GM19463 (cell line): ENCODE measurements around the gene SOX11.

ENCODE experiments used
- ATAC-seq: cut with Tn5 transposase; IDR thresholded peaks from one replicate; pipeline ENCODE4 v1.9.1; 2021; ENCODE audit warnings: mild to moderate bottlenecking, moderate library complexity; ENCODE audit not compliant: unreplicated experiment

The SOX11 gene

GRCh38 chr2:5722236-5722635 is 30.1 kb downstream of the SOX11 start:
- no peak for ATAC-seq

- no peak for ATAC-seq
Observed at GRCh38 chr2:5723791-5724735, 31.9 kb downstream of the SOX11 start.

- ATAC-seq = no peak
Observed at GRCh38 chr2:5725072-5725471, 32.9 kb downstream of the SOX11 start.

- no peak for ATAC-seq
Observed at GRCh38 chr2:5725794-5726463, 33.7 kb downstream of the SOX11 start.

- no peak for ATAC-seq
Observed at GRCh38 chr2:5727235-5727634, 35.1 kb downstream of the SOX11 start.

GRCh38 chr2:5729416-5729815 is 37.2 kb downstream of the SOX11 start:
- ATAC-seq = no peak

GRCh38 chr2:5730386-5730785 is 38.2 kb downstream of the SOX11 start:
- ATAC-seq = no peak

- no peak for ATAC-seq
Observed at GRCh38 chr2:5734859-5735520, 42.8 kb downstream of the SOX11 start.

GRCh38 chr2:5735521-5735861 is 43.3 kb downstream of the SOX11 start:
- no peak for ATAC-seq

GRCh38 chr2:5736050-5736449 is 43.9 kb downstream of the SOX11 start:
- ATAC-seq = no peak

- ATAC-seq = no peak
Observed at GRCh38 chr2:5736886-5737285, 44.7 kb downstream of the SOX11 start.

GRCh38 chr2:5740053-5740452 is 47.9 kb downstream of the SOX11 start:
- ATAC-seq = no peak

GRCh38 chr2:5740817-5741216 is 48.6 kb downstream of the SOX11 start:
- ATAC-seq = no peak

- no peak for ATAC-seq
Observed at GRCh38 chr2:5741242-5741641, 49.1 kb downstream of the SOX11 start.

GRCh38 chr2:5742126-5742525 is 49.9 kb downstream of the SOX11 start:
- no peak for ATAC-seq

GRCh38 chr2:5748391-5748790 is 56.2 kb downstream of the SOX11 start:
- no peak for ATAC-seq

- no peak for ATAC-seq
Observed at GRCh38 chr2:5748946-5749345, 56.8 kb downstream of the SOX11 start.

GRCh38 chr2:5749347-5749746 is 57.2 kb downstream of the SOX11 start:
- no peak for ATAC-seq
